OCI-LY1 (cell line): Measurements from ENCODE around the gene TOR4A.

Experiments used
- H2AFZ ChIP-seq: fragments of 200-600 bp; sonication (generic), shearing (Covaris generic); 2 replicates; pipeline ENCODE4 v1.6.0; 2014; ENCODE audit warnings: antibody characterized with exemption, mild to moderate bottlenecking, low read length
- H3F3A ChIP-seq: fragments of 200-600 bp; sonication (generic), shearing (Covaris generic); 2 replicates; pipeline ENCODE4 v1.6.0; 2014; ENCODE audit warnings: mild to moderate bottlenecking, antibody characterized with exemption, low read length, moderate library complexity; ENCODE audit not compliant: insufficient read depth
- H3K27ac ChIP-seq: fragments of 200-600 bp; sonication (generic); 2 replicates; pipeline ENCODE4 v1.5.1; 2014; ENCODE audit warnings: low read length, mixed run types, mild to moderate bottlenecking, low read depth; ENCODE audit not compliant: poor library complexity, severe bottlenecking
- H3K27me3 ChIP-seq: fragments of 200-600 bp; sonication (generic); 2 replicates; pipeline ENCODE4 v1.6.0; 2014; ENCODE audit warnings: antibody characterized with exemption, mild to moderate bottlenecking, low read length, moderate library complexity; ENCODE audit not compliant: insufficient read depth
- H3K36me3 ChIP-seq: fragments of 200-600 bp; sonication (generic); 2 replicates; pipeline ENCODE4 v1.6.1; 2014; ENCODE audit warnings: mild to moderate bottlenecking, antibody characterized with exemption, low read length, moderate library complexity, mixed read lengths; ENCODE audit not compliant: insufficient read depth
- H3K4me1 ChIP-seq: fragments of 200-600 bp; sonication (generic); 2 replicates; pipeline ENCODE4 v1.5.1; 2014; ENCODE audit warnings: mild to moderate bottlenecking, low read length, moderate library complexity; ENCODE audit not compliant: insufficient read depth, severe bottlenecking
- H3K4me2 ChIP-seq: fragments of 200-600 bp; sonication (generic), shearing (Covaris generic); 2 replicates; pipeline ENCODE4 v1.6.1; 2014; ENCODE audit warnings: low read length
- H3K4me3 ChIP-seq: fragments of 200-600 bp; sonication (generic); 2 replicates; pipeline ENCODE4 v1.5.1; 2014; ENCODE audit warnings: low read length, low read depth, mild to moderate bottlenecking, mixed read lengths; ENCODE audit not compliant: poor library complexity, severe bottlenecking
- H3K79me2 ChIP-seq: fragments of 200-600 bp; shearing (Covaris generic); 2 replicates; pipeline ENCODE4 v1.6.1; 2016; ENCODE audit warnings: mixed run types, low read length, mixed read lengths; ENCODE audit not compliant: insufficient read depth
- H3K9ac ChIP-seq: fragments of 200-600 bp; sonication (generic), shearing (Covaris generic); 2 replicates; pipeline ENCODE4 v1.6.1; 2014; ENCODE audit warnings: mild to moderate bottlenecking, low read length, mixed read lengths
- H3K9me2 ChIP-seq: fragments of 200-600 bp; sonication (generic), shearing (Covaris generic); 2 replicates; pipeline ENCODE4 v1.6.1; 2014; ENCODE audit warnings: low read depth, mild to moderate bottlenecking, low read length, mixed read lengths
- H3K9me3 ChIP-seq: fragments of 200-600 bp; shearing (Covaris generic); 2 replicates; pipeline ENCODE4 v1.6.1; 2014; ENCODE audit warnings: low read length, mixed read lengths
- H4K20me1 ChIP-seq: fragments of 200-600 bp; sonication (generic), shearing (Covaris generic); 2 replicates; pipeline ENCODE4 v1.6.0; 2016; ENCODE audit warnings: mild to moderate bottlenecking, low read length; ENCODE audit not compliant: insufficient read depth
- CTCF ChIP-seq: fragments of 200-600 bp; sonication (generic), shearing (Covaris generic); IDR thresholded peaks from 2 replicates; pipeline ENCODE4 v1.5.1; 2017; ENCODE audit warnings: mild to moderate bottlenecking, antibody characterized with exemption, low read length, moderate library complexity, mixed read lengths
- EZH2 ChIP-seq: fragments of 200-600 bp; sonication (generic), shearing (Covaris generic); IDR thresholded peaks from 2 replicates; pipeline ENCODE4 v1.8.0; 2017; ENCODE audit warnings: borderline replicate concordance, mixed run types, mild to moderate bottlenecking, antibody characterized with exemption, low read length, moderate library complexity, mixed read lengths

TOR4A gene

GRCh38 chr9:137330689-137331088, 53.2 kb downstream of the TOR4A start:
- H2AFZ ChIP-seq: no peak overlapping the region
- H4K20me1 ChIP-seq: no peaks in the 10 kb centered on the region
- H3F3A ChIP-seq: no peaks in the 10 kb centered on the region
- H3K79me2 ChIP-seq: no peaks in the 10 kb centered on the region
- no peaks in the 10 kb centered on the region for H3K4me1 ChIP-seq
- no peak for TF ChIP-seq EZH2
- TF ChIP-seq CTCF: no peak
- H3K9me3 ChIP-seq: no peaks in the 10 kb centered on the region; the same call in 1 of the 2 replicates
- no peak overlapping the region for H3K9ac ChIP-seq
- no peak overlapping the region for H3K27ac ChIP-seq
- H3K36me3 ChIP-seq: no peaks in the 10 kb centered on the region
- H3K4me2 ChIP-seq: no peak overlapping the region
- peaks cover 4% of the 10 kb centered on the region; the same call in 1 of the 2 replicates for H3K27me3 ChIP-seq
- no peak overlapping the region for H3K4me3 ChIP-seq
- H3K9me2 ChIP-seq: no peaks in the 10 kb centered on the region

- no peak overlapping the region for H3K27ac ChIP-seq
- H3F3A ChIP-seq: no peaks in the 10 kb centered on the region
- no peak overlapping the region for H3K4me3 ChIP-seq
- no peak for TF ChIP-seq CTCF
- TF ChIP-seq EZH2: no peak
- H3K9ac ChIP-seq: no peak overlapping the region
- H3K27me3 ChIP-seq: no peaks in the 10 kb centered on the region
- no peaks in the 10 kb centered on the region for H3K9me2 ChIP-seq
- H3K4me1 ChIP-seq: no peaks in the 10 kb centered on the region
- no peaks in the 10 kb centered on the region; the same call in none of the 2 replicates for H3K9me3 ChIP-seq
- H4K20me1 ChIP-seq: no peaks in the 10 kb centered on the region
- no peaks in the 10 kb centered on the region for H3K79me2 ChIP-seq
- H3K36me3 ChIP-seq: no peaks in the 10 kb centered on the region
- H2AFZ ChIP-seq: no peak overlapping the region
- H3K4me2 ChIP-seq: no peak overlapping the region
Measured at GRCh38 chr9:137331929-137332328, 54.4 kb downstream of the TOR4A start.
